ENCODE measurements around the gene PPIP5K2.
"Not testable (repeated sequence)": the region's sequence is repeated elsewhere in the genome, so short reads cannot be mapped to it uniquely, and the experiment has no call there.

Gene PPIP5K2

GRCh38 chr5:103119765-103120606 is at the start of gene PPIP5K2, which contains the start of gene GIN1:
Gene PPIP5K2 (plus strand): TSS chr5:103120301. CDS start chr5:103129590, 9,289 bp downstream.
Gene GIN1 (minus strand): TSS chr5:103120138. CDS start chr5:103108707, 11,431 bp downstream.
- FAIRE-seq = peak; percentile 97

DNA sequence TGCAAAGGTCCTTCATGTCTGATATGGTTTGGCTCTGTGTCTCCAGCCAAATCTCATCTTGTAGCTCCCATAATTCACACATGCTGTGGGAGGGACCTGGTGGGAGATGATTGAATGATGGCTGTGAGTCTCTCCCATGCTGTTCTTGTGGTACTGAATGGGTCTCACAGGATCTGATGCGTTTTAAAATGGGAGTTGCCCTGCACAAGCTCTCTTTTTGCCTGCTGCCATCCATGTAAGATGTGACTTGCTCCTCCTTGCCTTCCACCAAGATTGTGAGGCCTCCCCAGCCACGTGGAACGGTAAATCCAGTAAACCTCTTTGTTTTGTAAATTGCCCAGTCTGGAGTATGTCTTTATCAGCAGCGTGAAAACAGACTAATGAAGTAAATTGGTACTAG is 46.6 kb upstream of the PPIP5K2 start:
- FAIRE-seq = not testable (repeated sequence)

GRCh38 chr5:103075442-103075841 is 44.7 kb upstream of the PPIP5K2 start:
- no peak for FAIRE-seq

DNA sequence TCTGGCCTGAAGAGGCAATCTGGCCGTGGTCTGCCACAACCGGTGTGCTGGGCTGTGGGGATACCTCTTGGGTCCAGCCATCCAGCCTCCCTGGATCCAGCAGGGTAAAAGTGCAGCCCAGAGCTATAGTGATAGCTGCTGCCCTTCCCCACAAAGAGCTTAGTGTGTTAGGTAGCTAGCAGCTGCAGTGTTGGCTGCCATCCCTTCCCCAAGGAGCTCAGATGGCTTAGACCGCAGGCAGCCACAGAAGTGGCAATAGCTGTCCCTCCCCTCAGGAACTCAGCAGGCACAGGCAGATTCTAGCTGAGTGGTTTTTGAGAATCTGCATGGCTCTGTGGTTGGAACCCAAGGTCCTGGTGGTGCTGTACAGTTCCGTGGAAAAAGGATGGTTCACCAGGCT is 40.3 kb upstream of the PPIP5K2 start:
- FAIRE-seq = no peak

DNA sequence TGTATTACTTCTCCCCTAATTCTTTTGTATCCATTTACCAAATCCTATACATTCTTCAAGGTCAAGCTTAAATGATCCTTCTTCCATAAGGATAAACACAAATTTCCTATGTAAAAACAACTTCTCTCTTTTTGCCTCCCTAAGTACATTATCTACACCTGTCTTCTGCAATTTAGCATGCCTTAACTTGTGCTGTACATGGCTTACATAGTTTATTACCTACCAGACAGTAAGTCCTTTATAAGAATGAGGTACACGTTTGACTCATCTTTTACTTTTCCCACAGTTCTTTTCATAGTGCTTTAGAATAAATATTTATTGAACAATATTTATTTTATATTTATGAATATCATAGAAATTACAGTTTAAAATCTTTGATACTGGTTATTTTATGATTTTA is 33.6 kb upstream of the PPIP5K2 start:
- FAIRE-seq = no peak

GRCh38 chr5:103089272-103089671 is 30.8 kb upstream of the PPIP5K2 start:
- no peak for FAIRE-seq

DNA sequence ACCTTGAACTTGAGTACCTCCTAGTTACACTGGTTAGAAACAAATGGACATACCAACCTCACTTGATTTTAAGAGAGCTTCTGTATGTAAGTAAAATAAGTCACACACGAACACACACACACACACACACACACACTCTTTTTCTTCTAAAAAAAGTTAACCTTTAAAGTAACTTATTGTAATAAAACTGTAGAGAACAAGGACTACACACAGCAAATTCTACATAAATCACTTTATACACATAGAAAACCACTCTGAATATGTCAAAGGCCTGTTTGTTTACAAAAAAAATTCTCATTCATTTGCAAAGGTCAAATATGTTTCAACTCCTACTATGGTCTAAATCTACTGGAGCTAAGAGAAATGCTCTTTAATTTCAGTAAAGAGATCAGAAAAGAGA is 29.3 kb upstream of the PPIP5K2 start:
- no peak for FAIRE-seq

GRCh38 chr5:103092676-103093075 is 27.4 kb upstream of the PPIP5K2 start:
- no peak for FAIRE-seq

DNA sequence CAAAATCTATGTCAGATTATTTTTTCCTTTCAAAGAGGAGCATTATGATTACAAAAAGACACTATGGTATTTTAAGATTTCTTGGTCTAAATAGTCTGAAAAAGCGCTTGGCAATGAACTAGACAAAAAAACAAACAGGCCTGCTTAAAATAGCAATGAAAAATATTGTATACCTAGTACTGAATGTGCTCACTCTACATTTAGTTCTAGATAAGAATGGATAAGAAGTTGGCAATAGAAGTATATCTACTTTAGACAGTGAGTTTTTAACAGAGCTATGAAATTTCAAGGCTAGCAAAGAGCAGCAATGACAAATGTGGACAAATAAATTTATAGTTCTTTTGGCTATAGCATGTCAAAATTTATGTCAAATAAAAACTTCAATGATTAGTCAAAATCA is 26.4 kb upstream of the PPIP5K2 start:
- no peak for FAIRE-seq

DNA sequence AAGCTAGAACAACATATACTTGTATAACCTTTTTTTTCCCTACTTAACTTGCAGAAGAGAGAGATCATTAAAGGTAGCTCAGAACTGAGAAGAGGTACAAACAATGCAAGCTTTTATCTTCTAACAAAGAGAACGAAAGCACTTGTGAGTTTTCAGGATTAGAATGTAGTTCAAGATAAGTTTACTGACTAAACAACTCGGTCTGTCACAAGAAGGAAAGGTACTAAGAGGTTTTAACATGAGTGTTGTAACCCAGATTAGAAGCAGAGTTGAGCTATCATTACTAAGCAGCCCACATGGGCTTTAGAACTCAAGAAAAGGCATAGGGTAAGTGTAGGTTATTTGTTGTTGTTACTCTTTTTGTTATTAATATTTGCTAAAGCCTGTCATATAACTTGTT is 25.4 kb upstream of the PPIP5K2 start:
- no peak for FAIRE-seq

DNA sequence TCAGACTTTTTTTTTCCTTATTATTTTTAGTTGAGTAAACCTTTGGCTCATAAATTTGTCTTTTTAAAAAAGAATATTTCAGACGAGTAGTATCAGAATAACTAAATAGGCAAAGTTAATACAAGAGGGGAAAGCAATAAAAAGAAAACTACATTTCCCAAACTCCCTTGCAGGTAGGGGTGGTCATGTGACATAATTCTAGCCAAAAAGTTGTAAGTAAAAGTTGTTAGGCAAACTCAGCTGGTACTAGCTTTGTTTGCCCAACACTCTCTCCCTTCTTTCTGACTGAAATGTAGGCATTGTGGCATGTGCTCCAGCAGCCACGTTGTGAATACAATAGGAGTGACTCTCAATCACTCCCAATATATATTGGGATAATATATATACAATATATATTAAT is 21.1 kb upstream of the PPIP5K2 start:
- FAIRE-seq = no peak

GRCh38 chr5:103101079-103101750 is 18.9 kb upstream of the PPIP5K2 start:
- no peak for FAIRE-seq

DNA sequence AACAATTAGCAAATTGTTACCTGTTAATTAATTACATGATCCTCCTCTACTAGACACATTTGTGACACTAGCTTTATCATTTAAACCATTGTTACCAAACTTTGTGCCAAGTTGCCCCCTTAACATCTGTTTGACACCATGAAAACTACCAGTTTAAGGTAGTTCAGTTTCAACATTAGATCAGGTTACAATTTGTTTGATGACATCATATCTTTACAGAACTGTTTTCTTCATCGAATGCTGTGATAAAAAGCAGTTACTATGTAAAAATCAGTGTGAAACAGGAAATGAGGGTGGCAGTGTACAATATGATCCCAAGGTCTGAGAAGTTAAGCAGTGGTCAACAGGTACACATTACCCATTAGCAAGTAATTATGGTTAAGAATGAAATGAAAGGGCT is 17.9 kb upstream of the PPIP5K2 start:
- FAIRE-seq = no peak

- FAIRE-seq = no peak
Observed at GRCh38 chr5:103108086-103108485, 12.0 kb upstream of the PPIP5K2 start.

GRCh38 chr5:103109277-103109676 is 10.8 kb upstream of the PPIP5K2 start:
- no peak for FAIRE-seq

GRCh38 chr5:103110403-103110802 is 9.7 kb upstream of the PPIP5K2 start:
- FAIRE-seq = no peak

- FAIRE-seq = no peak
Observed at GRCh38 chr5:103111468-103111867, 8.6 kb upstream of the PPIP5K2 start.

- FAIRE-seq = no peak
Observed at GRCh38 chr5:103112910-103113309, 7.2 kb upstream of the PPIP5K2 start.

GRCh38 chr5:103114440-103114839 is 5.7 kb upstream of the PPIP5K2 start:
- FAIRE-seq = no peak

- no peak for FAIRE-seq
Observed at GRCh38 chr5:103117471-103117991, 2.6 kb upstream of the PPIP5K2 start.

- peak; percentile 33 for FAIRE-seq
Observed at GRCh38 chr5:103119070-103119764, 884 bp upstream of the PPIP5K2 start.

- no peak for FAIRE-seq
Observed at GRCh38 chr5:103120607-103121200, 603 bp downstream of the PPIP5K2 start.

DNA sequence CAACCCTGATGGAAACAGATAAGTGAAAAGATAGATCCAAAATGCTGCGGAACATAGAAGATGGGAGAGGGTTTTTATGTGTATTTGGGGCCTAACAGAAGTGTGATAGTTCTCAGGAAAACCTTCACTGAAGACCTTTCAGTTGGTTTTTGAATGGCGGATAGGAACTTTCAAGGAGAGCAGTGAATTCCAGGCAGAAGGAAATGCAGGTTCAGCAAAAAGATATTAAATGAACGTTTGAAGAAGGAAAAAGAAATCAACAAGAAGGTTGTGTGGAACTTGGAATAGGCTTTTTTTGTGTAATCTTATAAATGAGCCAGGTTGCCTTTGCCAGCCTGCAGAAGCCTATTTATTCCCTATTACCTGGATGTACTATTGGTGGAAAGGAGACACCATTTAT is 2.1 kb downstream of the PPIP5K2 start:
- no peak for FAIRE-seq

Measured in endometrium (tissue), 2 donors.